ENCODE data around the gene IFRD1. TPM values are rescaled to one million over a fixed set of nuclear protein-coding genes. Genes with fewer than 3 reads are reported as not detected.

IFRD1 gene
- total RNA-seq, 1 donor from 2014 or later, result 78.3 TPM

- Mint-ChIP-seq H3K36me3 (ENCODE audit: unreplicated experiment) (no peaks in the 10 kb centered on the region), H3K27ac (ENCODE audit: unreplicated experiment) (no peak overlapping the region), H3K4me3 (ENCODE audit: unreplicated experiment) (no peak overlapping the region), H3K27me3 (ENCODE audit: unreplicated experiment) (peaks cover under 1% of the 10 kb centered on the region), H3K9me3 (ENCODE audit: unreplicated experiment) (no peaks in the 10 kb centered on the region), H3K4me1 (ENCODE audit: unreplicated experiment) (peaks cover 7% of the 10 kb centered on the region)
- TF ChIP-seq, protein P1, sequence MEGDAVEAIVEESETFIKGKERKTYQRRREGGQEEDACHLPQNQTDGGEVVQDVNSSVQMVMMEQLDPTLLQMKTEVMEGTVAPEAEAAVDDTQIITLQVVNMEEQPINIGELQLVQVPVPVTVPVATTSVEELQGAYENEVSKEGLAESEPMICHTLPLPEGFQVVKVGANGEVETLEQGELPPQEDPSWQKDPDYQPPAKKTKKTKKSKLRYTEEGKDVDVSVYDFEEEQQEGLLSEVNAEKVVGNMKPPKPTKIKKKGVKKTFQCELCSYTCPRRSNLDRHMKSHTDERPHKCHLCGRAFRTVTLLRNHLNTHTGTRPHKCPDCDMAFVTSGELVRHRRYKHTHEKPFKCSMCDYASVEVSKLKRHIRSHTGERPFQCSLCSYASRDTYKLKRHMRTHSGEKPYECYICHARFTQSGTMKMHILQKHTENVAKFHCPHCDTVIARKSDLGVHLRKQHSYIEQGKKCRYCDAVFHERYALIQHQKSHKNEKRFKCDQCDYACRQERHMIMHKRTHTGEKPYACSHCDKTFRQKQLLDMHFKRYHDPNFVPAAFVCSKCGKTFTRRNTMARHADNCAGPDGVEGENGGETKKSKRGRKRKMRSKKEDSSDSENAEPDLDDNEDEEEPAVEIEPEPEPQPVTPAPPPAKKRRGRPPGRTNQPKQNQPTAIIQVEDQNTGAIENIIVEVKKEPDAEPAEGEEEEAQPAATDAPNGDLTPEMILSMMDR (IDR thresholded peaks at IDR 0.05), result no peak
- no peak for DNase-seq (ENCODE audit: extremely low spot score, unreplicated experiment)
These were observed 51.7 kb downstream of the IFRD1 start for GRCh38 chr7:112501801-112502503.

DNA sequence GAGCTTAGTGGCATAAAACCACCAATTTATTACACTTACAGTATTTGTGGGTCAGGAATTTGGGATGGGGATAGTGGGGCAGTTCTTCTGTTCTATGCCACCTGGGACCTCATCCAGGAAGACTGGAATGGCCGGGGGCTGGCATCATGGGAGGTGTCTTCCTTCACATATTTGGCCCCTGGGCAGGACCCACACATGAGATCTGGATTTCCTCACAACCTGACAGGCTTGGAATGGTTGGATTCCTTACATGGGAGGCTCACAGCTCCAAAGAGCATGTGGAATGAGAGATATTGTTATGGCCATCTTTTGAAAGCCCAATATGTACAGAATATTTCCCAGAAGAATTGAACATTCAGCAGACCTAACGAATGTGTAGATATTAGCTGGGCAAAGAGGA is 52.4 kb downstream of the IFRD1 start:
- peaks cover 7% of the 10 kb centered on the region for H3K4me1 Mint-ChIP-seq (ENCODE audit: unreplicated experiment)
- no peak overlapping the region for H3K4me3 Mint-ChIP-seq (ENCODE audit: unreplicated experiment)
- no peaks in the 10 kb centered on the region for H3K9me3 Mint-ChIP-seq (ENCODE audit: unreplicated experiment)
- H3K27ac Mint-ChIP-seq (ENCODE audit: unreplicated experiment), result no peak overlapping the region
- no peak for DNase-seq (ENCODE audit: extremely low spot score, unreplicated experiment)
- TF ChIP-seq, protein P1 (IDR thresholded peaks at IDR 0.05), result no peak
- no peaks in the 10 kb centered on the region for H3K27me3 Mint-ChIP-seq (ENCODE audit: unreplicated experiment)
- H3K36me3 Mint-ChIP-seq (ENCODE audit: unreplicated experiment), result no peaks in the 10 kb centered on the region

DNA sequence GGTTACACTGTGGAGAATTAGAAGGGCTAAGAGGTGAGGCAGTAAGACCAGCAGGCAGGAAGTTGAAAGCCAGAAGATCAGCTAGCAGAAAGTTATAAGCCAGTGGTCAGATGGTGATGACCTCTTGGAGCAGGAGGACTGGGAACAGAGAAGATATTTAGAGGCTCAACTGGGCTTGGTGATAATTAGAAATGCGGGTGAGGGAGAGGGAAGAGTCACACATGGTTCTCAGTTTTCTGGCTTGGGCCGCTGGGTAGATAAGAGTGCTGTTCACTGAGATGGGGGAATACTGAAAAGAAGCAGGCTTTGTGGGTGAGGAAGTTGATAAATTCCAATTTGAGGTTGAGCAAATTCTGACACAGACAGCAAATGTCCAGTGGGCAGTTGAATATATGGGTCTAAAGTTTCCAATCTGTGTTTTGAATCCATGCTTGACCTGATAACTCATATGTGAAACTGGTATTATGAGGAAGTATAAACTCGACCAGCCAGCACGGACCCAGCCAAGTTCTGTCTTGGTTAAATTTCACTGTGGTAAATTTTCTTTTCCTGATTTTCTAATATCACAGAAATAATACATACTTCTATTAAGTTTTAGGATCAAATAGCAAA is 53.2 kb downstream of the IFRD1 start:
- Mint-ChIP-seq H3K27ac (ENCODE audit: unreplicated experiment) (no peak overlapping the region), H3K4me3 (ENCODE audit: unreplicated experiment) (no peak overlapping the region), H3K36me3 (ENCODE audit: unreplicated experiment) (no peaks in the 10 kb centered on the region), H3K27me3 (ENCODE audit: unreplicated experiment) (no peaks in the 10 kb centered on the region), H3K4me1 (ENCODE audit: unreplicated experiment) (peaks cover 7% of the 10 kb centered on the region), H3K9me3 (ENCODE audit: unreplicated experiment) (no peaks in the 10 kb centered on the region)
- TF ChIP-seq, protein P1 (IDR thresholded peaks at IDR 0.05), result no peak
- no peak for DNase-seq (ENCODE audit: extremely low spot score, unreplicated experiment)

GRCh38 chr7:112504093-112504695 is 53.9 kb downstream of the IFRD1 start:
- Mint-ChIP-seq H3K9me3 (ENCODE audit: unreplicated experiment) (no peaks in the 10 kb centered on the region), H3K36me3 (ENCODE audit: unreplicated experiment) (no peaks in the 10 kb centered on the region), H3K4me1 (ENCODE audit: unreplicated experiment) (peaks cover 6% of the 10 kb centered on the region), H3K4me3 (ENCODE audit: unreplicated experiment) (no peak overlapping the region), H3K27me3 (ENCODE audit: unreplicated experiment) (no peaks in the 10 kb centered on the region), H3K27ac (ENCODE audit: unreplicated experiment) (no peak overlapping the region)
- DNase-seq (ENCODE audit: extremely low spot score, unreplicated experiment), result no peak
- TF ChIP-seq, protein P1 (IDR thresholded peaks at IDR 0.05), result no peak

DNA sequence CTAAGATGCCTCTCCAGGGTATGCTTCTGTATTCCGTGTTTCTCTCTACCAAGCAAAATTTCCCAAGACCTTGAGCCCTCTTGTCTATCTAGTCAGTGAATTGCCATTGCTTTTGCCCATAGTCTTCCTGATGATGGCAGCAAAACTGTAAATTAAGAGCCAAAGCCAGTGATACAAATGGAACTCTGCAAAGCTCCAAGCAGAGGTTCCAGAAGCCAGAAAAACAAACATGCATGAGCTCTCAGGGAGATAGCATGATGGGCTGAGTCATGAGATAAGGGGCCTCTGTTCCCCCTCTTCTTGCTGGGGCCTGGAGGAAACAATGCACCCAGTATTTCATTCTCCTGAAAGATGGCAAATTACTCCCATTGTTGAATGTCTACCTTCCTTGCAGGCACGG is 55.2 kb downstream of the IFRD1 start:
- H3K27ac Mint-ChIP-seq (ENCODE audit: unreplicated experiment), result no peak overlapping the region
- TF ChIP-seq, protein P1 (IDR thresholded peaks at IDR 0.05), result no peak
- peaks cover 9% of the 10 kb centered on the region for H3K4me1 Mint-ChIP-seq (ENCODE audit: unreplicated experiment)
- no peaks in the 10 kb centered on the region for H3K36me3 Mint-ChIP-seq (ENCODE audit: unreplicated experiment)
- no peaks in the 10 kb centered on the region for H3K9me3 Mint-ChIP-seq (ENCODE audit: unreplicated experiment)
- no peak overlapping the region for H3K4me3 Mint-ChIP-seq (ENCODE audit: unreplicated experiment)
- H3K27me3 Mint-ChIP-seq (ENCODE audit: unreplicated experiment), result no peaks in the 10 kb centered on the region
- no peak for DNase-seq (ENCODE audit: extremely low spot score, unreplicated experiment)
